ENCODE data around the gene SLC5A11. TPM values are rescaled to one million over a fixed set of nuclear protein-coding genes. Genes with fewer than 3 reads are reported as not detected.

The SLC5A11 gene
- total RNA-seq, 1 donor from 2014 or later: not detected

GRCh38 chr16:24863582-24864437, 18.0 kb downstream of the SLC5A11 start:
- H3K4me3 ChIP-seq (ENCODE audit: insufficient read depth, low read depth, low read length): no peak overlapping the region
- Mint-ChIP-seq H3K9me3 (ENCODE audit: unreplicated experiment) (peaks cover 6% of the 10 kb centered on the region), H3K27ac (ENCODE audit: unreplicated experiment) (no peak overlapping the region), H3K36me3 (ENCODE audit: low read depth, unreplicated experiment) (no peaks in the 10 kb centered on the region), H3K4me3 (ENCODE audit: unreplicated experiment) (no peak overlapping the region), H3K27me3 (ENCODE audit: low read depth, unreplicated experiment) (no peaks in the 10 kb centered on the region), H3K4me1 (ENCODE audit: low read depth, unreplicated experiment) (no peaks in the 10 kb centered on the region)
- FAIRE-seq (no peak), DNase-seq (ENCODE audit: low read depth) (no peak)
- H3K27me3 ChIP-seq (ENCODE audit: insufficient read depth, low read length): no peaks in the 10 kb centered on the region
- H2AFZ ChIP-seq (ENCODE audit: low read depth, low read length): no peak overlapping the region
- H3K9me3 ChIP-seq (ENCODE audit: insufficient read depth, low read depth, low read length): no peaks in the 10 kb centered on the region
- H3K4me2 ChIP-seq (ENCODE audit: low read length): no peak overlapping the region
- no peaks in the 10 kb centered on the region for H3K36me3 ChIP-seq (ENCODE audit: insufficient read depth, low read length)
- H3K4me1 ChIP-seq (ENCODE audit: insufficient read depth, low read length): no peaks in the 10 kb centered on the region
- H3K9ac ChIP-seq (ENCODE audit: low read length): no peak overlapping the region
- no peaks in the 10 kb centered on the region for H4K20me1 ChIP-seq (ENCODE audit: insufficient read depth, low read length)
- TF ChIP-seq, protein P1, sequence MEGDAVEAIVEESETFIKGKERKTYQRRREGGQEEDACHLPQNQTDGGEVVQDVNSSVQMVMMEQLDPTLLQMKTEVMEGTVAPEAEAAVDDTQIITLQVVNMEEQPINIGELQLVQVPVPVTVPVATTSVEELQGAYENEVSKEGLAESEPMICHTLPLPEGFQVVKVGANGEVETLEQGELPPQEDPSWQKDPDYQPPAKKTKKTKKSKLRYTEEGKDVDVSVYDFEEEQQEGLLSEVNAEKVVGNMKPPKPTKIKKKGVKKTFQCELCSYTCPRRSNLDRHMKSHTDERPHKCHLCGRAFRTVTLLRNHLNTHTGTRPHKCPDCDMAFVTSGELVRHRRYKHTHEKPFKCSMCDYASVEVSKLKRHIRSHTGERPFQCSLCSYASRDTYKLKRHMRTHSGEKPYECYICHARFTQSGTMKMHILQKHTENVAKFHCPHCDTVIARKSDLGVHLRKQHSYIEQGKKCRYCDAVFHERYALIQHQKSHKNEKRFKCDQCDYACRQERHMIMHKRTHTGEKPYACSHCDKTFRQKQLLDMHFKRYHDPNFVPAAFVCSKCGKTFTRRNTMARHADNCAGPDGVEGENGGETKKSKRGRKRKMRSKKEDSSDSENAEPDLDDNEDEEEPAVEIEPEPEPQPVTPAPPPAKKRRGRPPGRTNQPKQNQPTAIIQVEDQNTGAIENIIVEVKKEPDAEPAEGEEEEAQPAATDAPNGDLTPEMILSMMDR (IDR thresholded peaks at IDR 0.05; ENCODE audit: insufficient read depth, low read depth, low read length): no peak
- TF ChIP-seq EZH2 (IDR thresholded peaks at IDR 0.05; ENCODE audit: insufficient read depth, low read length): no peak
- H3K27ac ChIP-seq (ENCODE audit: low read depth, low read length): no peak overlapping the region
- H3K79me2 ChIP-seq (ENCODE audit: insufficient read depth, low read length): no peaks in the 10 kb centered on the region

- TF ChIP-seq EZH2 (IDR thresholded peaks at IDR 0.05; ENCODE audit: insufficient read depth, low read length): no peak
- TF ChIP-seq, protein P1 (IDR thresholded peaks at IDR 0.05; ENCODE audit: insufficient read depth, low read depth, low read length): no peak
- DNase-seq (ENCODE audit: low read depth): no peak
- Histone ChIP-seq H3K9me3 (ENCODE audit: insufficient read depth, low read depth, low read length) (no peaks in the 10 kb centered on the region), H3K79me2 (ENCODE audit: insufficient read depth, low read length) (no peaks in the 10 kb centered on the region), H3K36me3 (ENCODE audit: insufficient read depth, low read length) (no peaks in the 10 kb centered on the region), H3K4me1 (ENCODE audit: insufficient read depth, low read length) (no peaks in the 10 kb centered on the region), H3K4me3 (ENCODE audit: insufficient read depth, low read depth, low read length) (no peak overlapping the region), H3K27ac (ENCODE audit: low read depth, low read length) (no peak overlapping the region), H3K9ac (ENCODE audit: low read length) (no peak overlapping the region), H2AFZ (ENCODE audit: low read depth, low read length) (no peak overlapping the region), H3K27me3 (ENCODE audit: insufficient read depth, low read length) (no peaks in the 10 kb centered on the region), H4K20me1 (ENCODE audit: insufficient read depth, low read length) (no peaks in the 10 kb centered on the region), H3K4me2 (ENCODE audit: low read length) (no peak overlapping the region)
- no peaks in the 10 kb centered on the region for H3K4me1 Mint-ChIP-seq (ENCODE audit: low read depth, unreplicated experiment)
- no peaks in the 10 kb centered on the region for H3K36me3 Mint-ChIP-seq (ENCODE audit: low read depth, unreplicated experiment)
- no peak overlapping the region for H3K27ac Mint-ChIP-seq (ENCODE audit: unreplicated experiment)
- no peak overlapping the region for H3K4me3 Mint-ChIP-seq (ENCODE audit: unreplicated experiment)
- peaks cover 6% of the 10 kb centered on the region for H3K9me3 Mint-ChIP-seq (ENCODE audit: unreplicated experiment)
- no peak for FAIRE-seq
- H3K27me3 Mint-ChIP-seq (ENCODE audit: low read depth, unreplicated experiment): peaks cover 5% of the 10 kb centered on the region
These were observed 23.3 kb downstream of the SLC5A11 start for GRCh38 chr16:24869033-24869432.

DNA sequence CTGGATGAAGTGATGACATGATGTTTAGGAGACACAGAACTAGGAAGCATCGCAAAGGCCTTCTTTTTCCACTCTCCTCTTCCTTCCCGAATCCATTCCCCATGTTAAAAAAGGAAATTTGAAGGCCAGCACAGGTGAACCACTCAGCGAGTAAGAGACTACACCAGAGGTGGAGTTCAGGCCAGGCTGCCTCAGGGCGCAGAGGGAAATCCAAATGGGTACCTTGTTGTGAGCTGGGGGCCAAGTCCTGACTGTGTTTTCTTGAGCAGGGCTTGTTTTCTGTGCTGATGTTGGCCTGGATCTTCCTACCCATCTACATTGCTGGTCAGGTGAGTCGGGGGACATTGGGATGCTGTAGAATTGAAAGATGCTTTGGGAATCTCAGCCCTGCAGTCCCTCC, 26.1 kb downstream of the SLC5A11 start:
- no peaks in the 10 kb centered on the region for H4K20me1 ChIP-seq (ENCODE audit: insufficient read depth, low read length)
- DNase-seq (ENCODE audit: low read depth) (no peak), FAIRE-seq (no peak)
- H3K27me3 ChIP-seq (ENCODE audit: insufficient read depth, low read length): peaks cover 3% of the 10 kb centered on the region
- H3K4me1 Mint-ChIP-seq (ENCODE audit: low read depth, unreplicated experiment): no peaks in the 10 kb centered on the region
- no peak overlapping the region for H3K27ac Mint-ChIP-seq (ENCODE audit: unreplicated experiment)
- peaks cover 8% of the 10 kb centered on the region for H3K9me3 Mint-ChIP-seq (ENCODE audit: unreplicated experiment)
- no peaks in the 10 kb centered on the region for H3K36me3 Mint-ChIP-seq (ENCODE audit: low read depth, unreplicated experiment)
- H3K4me3 ChIP-seq (ENCODE audit: insufficient read depth, low read depth, low read length): no peak overlapping the region
- no peak overlapping the region for H3K9ac ChIP-seq (ENCODE audit: low read length)
- no peak overlapping the region for H2AFZ ChIP-seq (ENCODE audit: low read depth, low read length)
- no peak overlapping the region for H3K4me3 Mint-ChIP-seq (ENCODE audit: unreplicated experiment)
- no peaks in the 10 kb centered on the region for H3K4me1 ChIP-seq (ENCODE audit: insufficient read depth, low read length)
- TF ChIP-seq, protein P1 (IDR thresholded peaks at IDR 0.05; ENCODE audit: insufficient read depth, low read depth, low read length): no peak
- no peak for TF ChIP-seq EZH2 (IDR thresholded peaks at IDR 0.05; ENCODE audit: insufficient read depth, low read length)
- H3K4me2 ChIP-seq (ENCODE audit: low read length): no peak overlapping the region
- H3K27me3 Mint-ChIP-seq (ENCODE audit: low read depth, unreplicated experiment): peaks cover 26% of the 10 kb centered on the region
- no peaks in the 10 kb centered on the region for H3K79me2 ChIP-seq (ENCODE audit: insufficient read depth, low read length)
- H3K27ac ChIP-seq (ENCODE audit: low read depth, low read length): no peak overlapping the region
- H3K36me3 ChIP-seq (ENCODE audit: insufficient read depth, low read length): no peaks in the 10 kb centered on the region
- H3K9me3 ChIP-seq (ENCODE audit: insufficient read depth, low read depth, low read length): no peaks in the 10 kb centered on the region
